ENCODE data around the gene ADCY1.

ADCY1 gene

GRCh38 chr7:45610019-45610418, 35.9 kb downstream of the ADCY1 start:
- no peak for DNase-seq (ENCODE audit: low read depth)
- TF ChIP-seq, protein P1, sequence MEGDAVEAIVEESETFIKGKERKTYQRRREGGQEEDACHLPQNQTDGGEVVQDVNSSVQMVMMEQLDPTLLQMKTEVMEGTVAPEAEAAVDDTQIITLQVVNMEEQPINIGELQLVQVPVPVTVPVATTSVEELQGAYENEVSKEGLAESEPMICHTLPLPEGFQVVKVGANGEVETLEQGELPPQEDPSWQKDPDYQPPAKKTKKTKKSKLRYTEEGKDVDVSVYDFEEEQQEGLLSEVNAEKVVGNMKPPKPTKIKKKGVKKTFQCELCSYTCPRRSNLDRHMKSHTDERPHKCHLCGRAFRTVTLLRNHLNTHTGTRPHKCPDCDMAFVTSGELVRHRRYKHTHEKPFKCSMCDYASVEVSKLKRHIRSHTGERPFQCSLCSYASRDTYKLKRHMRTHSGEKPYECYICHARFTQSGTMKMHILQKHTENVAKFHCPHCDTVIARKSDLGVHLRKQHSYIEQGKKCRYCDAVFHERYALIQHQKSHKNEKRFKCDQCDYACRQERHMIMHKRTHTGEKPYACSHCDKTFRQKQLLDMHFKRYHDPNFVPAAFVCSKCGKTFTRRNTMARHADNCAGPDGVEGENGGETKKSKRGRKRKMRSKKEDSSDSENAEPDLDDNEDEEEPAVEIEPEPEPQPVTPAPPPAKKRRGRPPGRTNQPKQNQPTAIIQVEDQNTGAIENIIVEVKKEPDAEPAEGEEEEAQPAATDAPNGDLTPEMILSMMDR (conservative IDR thresholded peaks at IDR 0.05; ENCODE audit: low read depth, low read length) = no peak
- no peak overlapping the region for H3K4me3 ChIP-seq (ENCODE audit: low read length)

- DNase-seq (ENCODE audit: low read depth) = no peak
- TF ChIP-seq, protein P1 (conservative IDR thresholded peaks at IDR 0.05; ENCODE audit: low read depth, low read length) = no peak
- H3K4me3 ChIP-seq (ENCODE audit: low read length) = no peak overlapping the region
Measured at GRCh38 chr7:45610660-45611299, 36.6 kb downstream of the ADCY1 start.

DNA sequence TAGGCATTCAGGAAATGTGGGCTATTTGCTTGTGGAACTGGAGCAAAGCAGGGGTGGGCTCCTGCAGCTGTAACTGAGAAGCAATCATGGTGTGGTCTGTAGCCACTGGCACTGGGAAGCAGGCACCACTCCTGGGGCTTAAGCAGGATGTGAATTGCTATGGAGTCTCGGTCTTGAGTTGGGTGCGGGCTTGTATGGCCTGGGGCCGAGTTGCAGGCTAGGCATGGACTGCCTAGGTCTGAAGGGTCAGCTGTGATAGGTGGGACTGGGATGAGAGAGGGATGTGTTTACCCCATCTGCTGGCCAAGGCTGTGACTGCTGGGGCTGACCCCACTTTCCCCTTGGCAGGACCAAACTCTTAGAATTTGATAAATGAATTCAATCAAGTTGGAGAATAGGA, 43.0 kb downstream of the ADCY1 start:
- no peak overlapping the region for H3K4me3 ChIP-seq (ENCODE audit: low read length)
- TF ChIP-seq, protein P1 (conservative IDR thresholded peaks at IDR 0.05; ENCODE audit: low read depth, low read length) = no peak
- DNase-seq (ENCODE audit: low read depth) = no peak

DNA sequence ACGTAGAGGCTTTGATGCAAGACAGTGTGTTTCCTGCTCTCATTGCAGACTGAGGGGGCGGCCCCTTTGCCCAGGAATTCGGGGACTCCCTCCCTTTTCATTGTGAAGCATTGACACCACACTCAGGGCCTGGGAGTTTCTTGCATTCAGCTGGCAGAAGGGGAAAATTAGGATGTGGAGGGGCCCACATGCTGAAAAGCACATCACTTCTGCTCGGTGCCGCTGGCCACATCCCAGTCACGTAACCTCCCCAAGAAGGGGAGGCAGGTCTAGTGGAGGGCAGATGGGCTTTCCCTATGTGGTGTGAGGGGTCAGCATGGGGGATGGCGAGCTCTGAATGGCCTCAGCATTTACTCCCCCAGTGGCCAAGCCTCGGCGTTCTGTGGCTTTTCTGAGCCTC, 47.9 kb downstream of the ADCY1 start:
- no peak overlapping the region for H3K4me3 ChIP-seq (ENCODE audit: low read length)
- no peak for DNase-seq (ENCODE audit: low read depth)

GRCh38 chr7:45623157-45623556, 49.0 kb downstream of the ADCY1 start:
- no peak overlapping the region for H3K4me3 ChIP-seq (ENCODE audit: low read length)
- TF ChIP-seq, protein P1 (conservative IDR thresholded peaks at IDR 0.05; ENCODE audit: low read depth, low read length) = no peak
- no peak for DNase-seq (ENCODE audit: low read depth)

More for the DNA sequence above, 47.9 kb downstream of the ADCY1 start:
- TF ChIP-seq, protein P1 (conservative IDR thresholded peaks at IDR 0.05; ENCODE audit: low read depth, low read length) = no peak

DNA sequence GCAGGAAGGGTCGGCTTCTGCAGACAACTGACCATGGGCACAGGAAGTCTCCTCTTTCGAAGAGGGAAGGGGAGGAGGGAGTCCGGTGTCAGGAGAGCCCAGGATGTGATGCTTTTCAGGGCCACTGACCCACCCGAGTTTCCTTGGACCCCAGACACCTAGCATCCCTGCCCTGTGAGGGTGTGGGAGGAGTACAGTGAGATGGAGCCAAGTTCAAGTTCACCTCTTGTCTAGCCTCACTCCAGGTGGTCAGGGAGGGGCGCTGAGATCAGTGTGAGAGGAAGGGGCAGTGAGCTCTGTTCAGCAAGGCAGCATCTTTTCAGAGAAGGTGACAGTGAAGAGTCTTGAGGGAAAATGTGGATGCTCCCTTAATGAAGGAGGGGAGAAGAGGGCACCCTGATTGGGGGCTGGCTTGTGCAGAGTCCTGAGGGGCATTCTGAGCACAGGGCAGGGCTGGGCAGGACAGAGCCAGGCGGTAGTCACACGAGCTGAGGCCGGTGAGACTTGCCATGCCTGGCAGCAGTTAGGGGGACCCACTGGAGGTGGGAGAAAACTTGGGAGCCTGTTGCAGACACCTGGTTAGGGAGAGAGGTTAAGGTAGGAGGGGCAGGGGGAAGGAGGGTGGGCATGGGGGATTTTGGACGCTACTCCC, 49.7 kb downstream of the ADCY1 start:
- H3K4me3 ChIP-seq (ENCODE audit: low read length) = no peak overlapping the region
- no peak for DNase-seq (ENCODE audit: low read depth)
- TF ChIP-seq, protein P1 (conservative IDR thresholded peaks at IDR 0.05; ENCODE audit: low read depth, low read length) = no peak

GRCh38 chr7:45624392-45624760, 50.2 kb downstream of the ADCY1 start:
- H3K4me3 ChIP-seq (ENCODE audit: low read length) = no peak overlapping the region
- TF ChIP-seq, protein P1 (conservative IDR thresholded peaks at IDR 0.05; ENCODE audit: low read depth, low read length) = no peak
- DNase-seq (ENCODE audit: low read depth) = no peak
